Measurements from ENCODE around the gene SLC36A3. TPM values are rescaled to one million over a fixed set of nuclear protein-coding genes. Genes with fewer than 3 reads are reported as not detected.
A peak's percentile ranks its signal among the peaks of the same experiment; 100 is the strongest.
"Not testable (repeated sequence)": the region's sequence is repeated elsewhere in the genome, so short reads cannot be mapped to it uniquely, and the experiment has no call there.

Gene SLC36A3
- polyA plus RNA-seq, 3 donors = not detected

GRCh38 chr5:151275803-151276202 is 27.8 kb downstream of the SLC36A3 start:
- no peak overlapping the region for H3K27ac ChIP-seq (ENCODE audit: low read depth, low read length)
- WGBS, 3 donors = 92 to 98% (median 95%) methylated on average over 2 of the region's 2 CpGs

GRCh38 chr5:151274666-151275065 is 28.9 kb downstream of the SLC36A3 start:
- no peak overlapping the region for H3K27ac ChIP-seq (ENCODE audit: low read depth, low read length)

- no peak overlapping the region for H3K27ac ChIP-seq (ENCODE audit: low read depth, low read length)
Measured at GRCh38 chr5:151271336-151271735, 32.2 kb downstream of the SLC36A3 start.

GRCh38 chr5:151270599-151270998 is 33.0 kb downstream of the SLC36A3 start:
- 67 to 94% (median 83%) methylated on average over 1 of the region's 1 CpG for WGBS, 3 donors
- no peak overlapping the region for H3K27ac ChIP-seq (ENCODE audit: low read depth, low read length)

GRCh38 chr5:151267491-151268260 is 35.9 kb downstream of the SLC36A3 start:
- H3K27ac ChIP-seq (ENCODE audit: low read depth, low read length) = no peak overlapping the region
- WGBS, 3 donors = 90 to 93% (median 92%) methylated on average over 11 of the region's 11 CpGs

GRCh38 chr5:151264113-151264512 is 39.5 kb downstream of the SLC36A3 start:
- no peak overlapping the region for H3K27ac ChIP-seq (ENCODE audit: low read depth, low read length)
- WGBS, 3 donors = 55 to 79% (median 76%) methylated on average over 1 of the region's 1 CpG

- 97 to 98% (median 98%) methylated on average over 3 of the region's 3 CpGs for WGBS, 3 donors
- H3K27ac ChIP-seq (ENCODE audit: low read depth, low read length) = no peak overlapping the region
Measured at GRCh38 chr5:151262532-151262931, 41.0 kb downstream of the SLC36A3 start.

GRCh38 chr5:151259931-151260330 is 43.6 kb downstream of the SLC36A3 start:
- WGBS, 3 donors = 95 to 98% (median 97%) methylated on average over 4 of the region's 4 CpGs
- no peak overlapping the region for H3K27ac ChIP-seq (ENCODE audit: low read depth, low read length)

- WGBS, 3 donors = 0 to 98% (median 56%) methylated on average over 1 of the region's 1 CpG
- no peak overlapping the region for H3K27ac ChIP-seq (ENCODE audit: low read depth, low read length)
Measured at GRCh38 chr5:151258816-151259215, 44.8 kb downstream of the SLC36A3 start.

GRCh38 chr5:151258201-151258611 is 45.4 kb downstream of the SLC36A3 start:
- no peak overlapping the region for H3K27ac ChIP-seq (ENCODE audit: low read depth, low read length)
- WGBS, 3 donors = 64 to 91% (median 73%) methylated on average over 7 of the region's 7 CpGs

GRCh38 chr5:151257731-151258181 is 45.8 kb downstream of the SLC36A3 start:
- 70 to 77% (median 74%) methylated on average over 5 of the region's 5 CpGs for WGBS, 3 donors
- H3K27ac ChIP-seq (ENCODE audit: low read depth, low read length) = no peak overlapping the region

- WGBS, 3 donors = 92 to 95% (median 94%) methylated on average over 3 of the region's 3 CpGs
- H3K27ac ChIP-seq (ENCODE audit: low read depth, low read length) = no peak overlapping the region
Measured at GRCh38 chr5:151255621-151256286, 47.8 kb downstream of the SLC36A3 start.

- WGBS, 3 donors = 95 to 97% (median 96%) methylated on average over 5 of the region's 5 CpGs
- not testable (repeated sequence) for H3K27ac ChIP-seq (ENCODE audit: low read depth, low read length)
Measured at GRCh38 chr5:151254990-151255389, 48.6 kb downstream of the SLC36A3 start.

GRCh38 chr5:151254556-151254955 is 49.0 kb downstream of the SLC36A3 start:
- H3K27ac ChIP-seq (ENCODE audit: low read depth, low read length) = no peak overlapping the region
- WGBS, 3 donors = 49 to 74% (median 68%) methylated on average over 1 of the region's 1 CpG

GRCh38 chr5:151253605-151253950 is 50.0 kb downstream of the SLC36A3 start:
- peak overlapping the region; percentile 11 for H3K27ac ChIP-seq (ENCODE audit: low read depth, low read length)
- WGBS, 3 donors = 16 to 25% (median 24%) methylated on average over 5 of the region's 5 CpGs

- peak within 1 kb of the TSS; percentile 11 for H3K27ac ChIP-seq (ENCODE audit: low read depth, low read length)
- 1% methylated on average over 48 to 52 of the region's 52 CpGs for WGBS, 3 donors
Measured at GRCh38 chr5:151252762-151253604, 50.6 kb downstream of the SLC36A3 start, which contains the start of gene GM2A. TSS of gene GM2A (plus strand) at chr5:151253185. CDS start at chr5:151253217, 32 bp downstream.

- H3K27ac ChIP-seq (ENCODE audit: low read depth, low read length) = no peak overlapping the region
Measured at GRCh38 chr5:151251621-151252020, 51.9 kb downstream of the SLC36A3 start.

GRCh38 chr5:151251001-151251551 is 52.5 kb downstream of the SLC36A3 start:
- 68 to 88% (median 86%) methylated on average over 5 of the region's 5 CpGs for WGBS, 3 donors
- no peak overlapping the region for H3K27ac ChIP-seq (ENCODE audit: low read depth, low read length)

More at GRCh38 chr5:151251621-151252020, 51.9 kb downstream of the SLC36A3 start:
- WGBS, 3 donors = 86 to 94% (median 93%) methylated on average over 4 of the region's 4 CpGs
